ENCODE data around the gene RTTN.
"Not testable (repeated sequence)": the region's sequence is repeated elsewhere in the genome, so short reads cannot be mapped to it uniquely, and the experiment has no call there.

Gene RTTN

GRCh38 chr18:70022636-70023035 is 182.9 kb downstream of the RTTN start:
- DNase-seq: no peak

GRCh38 chr18:70021498-70021897 is 184.0 kb downstream of the RTTN start:
- DNase-seq: no peak

GRCh38 chr18:70021043-70021442 is 184.4 kb downstream of the RTTN start:
- no peak for DNase-seq

GRCh38 chr18:70019991-70020390 is 185.5 kb downstream of the RTTN start:
- no peak for DNase-seq

- no peak for DNase-seq
Observed at GRCh38 chr18:70019136-70019535, 186.4 kb downstream of the RTTN start.

- DNase-seq: no peak
Observed at GRCh38 chr18:70015127-70015526, 190.4 kb downstream of the RTTN start.

- DNase-seq: no peak
Observed at GRCh38 chr18:70005580-70005979, 199.9 kb downstream of the RTTN start.

- DNase-seq: no peak
Observed at GRCh38 chr18:70004696-70005095, 200.8 kb downstream of the RTTN start.

GRCh38 chr18:69999656-70000055 is 205.8 kb downstream of the RTTN start:
- DNase-seq: no peak

- no peak for DNase-seq
Observed at GRCh38 chr18:69998523-69998987, 206.9 kb downstream of the RTTN start.

- DNase-seq: no peak
Observed at GRCh38 chr18:69996951-69997798, 208.3 kb downstream of the RTTN start.

GRCh38 chr18:69996417-69996816 is 209.1 kb downstream of the RTTN start:
- no peak for DNase-seq

GRCh38 chr18:69995774-69996173 is 209.7 kb downstream of the RTTN start:
- DNase-seq: no peak

- DNase-seq: no peak
Observed at GRCh38 chr18:69992776-69993175, 212.7 kb downstream of the RTTN start.

- no peak for DNase-seq
Observed at GRCh38 chr18:69987870-69988269, 217.6 kb downstream of the RTTN start.

- DNase-seq: no peak
Observed at GRCh38 chr18:69985239-69985638, 220.2 kb downstream of the RTTN start.

- no peak for DNase-seq
Observed at GRCh38 chr18:69982417-69982816, 223.1 kb downstream of the RTTN start.

- DNase-seq: no peak
Observed at GRCh38 chr18:69981948-69982347, 223.5 kb downstream of the RTTN start.

GRCh38 chr18:69980982-69981804 is 224.3 kb downstream of the RTTN start:
- DNase-seq: no peak

GRCh38 chr18:69980509-69980908 is 225.0 kb downstream of the RTTN start:
- no peak for DNase-seq

- no peak for DNase-seq
Observed at GRCh38 chr18:69978732-69979715, 226.5 kb downstream of the RTTN start.

- not testable (repeated sequence) for DNase-seq
Observed at GRCh38 chr18:69975294-69975693, 230.2 kb downstream of the RTTN start.

- no peak for DNase-seq
Observed at GRCh38 chr18:69974365-69974764, 231.1 kb downstream of the RTTN start.
